GM12872 (cell line): ENCODE results near the gene NRN1.

Source experiments
- TF ChIP-seq, protein P1 (sequence below): IDR thresholded peaks from 3 replicates; pipeline ENCODE4 v1.5.1; 2011; ENCODE audit warnings: low read depth, mild to moderate bottlenecking, low read length, moderate library complexity; ENCODE audit not compliant: insufficient read depth

The NRN1 gene, protein sequence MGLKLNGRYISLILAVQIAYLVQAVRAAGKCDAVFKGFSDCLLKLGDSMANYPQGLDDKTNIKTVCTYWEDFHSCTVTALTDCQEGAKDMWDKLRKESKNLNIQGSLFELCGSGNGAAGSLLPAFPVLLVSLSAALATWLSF

DNA sequence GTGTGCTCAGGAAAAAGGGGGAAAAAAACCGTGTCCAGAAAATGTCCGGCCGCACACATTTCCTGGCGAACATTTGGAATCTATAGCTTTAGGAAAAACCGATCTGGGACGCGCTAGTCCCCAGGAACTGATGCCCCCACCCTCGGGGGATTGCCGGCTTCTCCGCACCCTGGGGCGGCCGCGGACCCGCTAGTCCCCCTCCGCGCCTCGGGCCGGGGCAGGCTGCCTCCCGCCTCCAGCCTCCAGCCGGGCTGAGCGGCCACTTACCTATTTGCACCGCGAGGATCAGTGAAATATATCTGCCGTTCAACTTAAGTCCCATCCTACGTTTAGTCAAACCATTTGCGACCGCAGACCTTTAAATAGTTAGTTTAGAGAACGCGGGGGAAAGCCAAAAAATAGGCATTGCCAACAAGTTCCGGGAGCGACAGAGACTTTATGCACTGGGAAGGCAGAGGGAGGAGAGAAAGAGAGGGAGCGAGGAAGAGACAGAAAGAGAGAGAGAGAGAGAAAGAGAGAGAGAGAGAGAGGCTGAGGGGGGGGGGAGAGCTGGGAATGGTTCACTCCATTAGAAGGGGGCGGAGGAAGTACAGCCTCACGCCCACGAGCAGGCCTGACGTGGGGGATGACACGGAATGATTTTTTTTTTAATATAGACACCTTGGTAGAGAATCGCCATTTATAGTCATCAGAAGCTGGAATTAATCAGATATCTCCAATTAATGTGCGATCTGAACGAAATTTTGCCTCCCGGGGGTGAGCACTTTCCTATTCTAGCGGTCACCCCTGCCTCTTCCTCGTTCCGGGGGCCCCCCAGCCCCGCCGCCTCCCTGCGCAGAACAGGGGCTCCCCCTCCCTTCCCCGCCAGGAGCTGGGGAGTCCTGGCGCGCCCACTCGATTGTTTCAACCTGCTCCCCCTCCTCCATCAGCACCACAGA is at the start of gene NRN1:
TSS of gene NRN1 (minus strand) at position 498 of the 938 bp plus-strand sequence. CDS start at position 322, 176 bp downstream.
- TF ChIP-seq, protein P1, sequence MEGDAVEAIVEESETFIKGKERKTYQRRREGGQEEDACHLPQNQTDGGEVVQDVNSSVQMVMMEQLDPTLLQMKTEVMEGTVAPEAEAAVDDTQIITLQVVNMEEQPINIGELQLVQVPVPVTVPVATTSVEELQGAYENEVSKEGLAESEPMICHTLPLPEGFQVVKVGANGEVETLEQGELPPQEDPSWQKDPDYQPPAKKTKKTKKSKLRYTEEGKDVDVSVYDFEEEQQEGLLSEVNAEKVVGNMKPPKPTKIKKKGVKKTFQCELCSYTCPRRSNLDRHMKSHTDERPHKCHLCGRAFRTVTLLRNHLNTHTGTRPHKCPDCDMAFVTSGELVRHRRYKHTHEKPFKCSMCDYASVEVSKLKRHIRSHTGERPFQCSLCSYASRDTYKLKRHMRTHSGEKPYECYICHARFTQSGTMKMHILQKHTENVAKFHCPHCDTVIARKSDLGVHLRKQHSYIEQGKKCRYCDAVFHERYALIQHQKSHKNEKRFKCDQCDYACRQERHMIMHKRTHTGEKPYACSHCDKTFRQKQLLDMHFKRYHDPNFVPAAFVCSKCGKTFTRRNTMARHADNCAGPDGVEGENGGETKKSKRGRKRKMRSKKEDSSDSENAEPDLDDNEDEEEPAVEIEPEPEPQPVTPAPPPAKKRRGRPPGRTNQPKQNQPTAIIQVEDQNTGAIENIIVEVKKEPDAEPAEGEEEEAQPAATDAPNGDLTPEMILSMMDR: no peak

DNA sequence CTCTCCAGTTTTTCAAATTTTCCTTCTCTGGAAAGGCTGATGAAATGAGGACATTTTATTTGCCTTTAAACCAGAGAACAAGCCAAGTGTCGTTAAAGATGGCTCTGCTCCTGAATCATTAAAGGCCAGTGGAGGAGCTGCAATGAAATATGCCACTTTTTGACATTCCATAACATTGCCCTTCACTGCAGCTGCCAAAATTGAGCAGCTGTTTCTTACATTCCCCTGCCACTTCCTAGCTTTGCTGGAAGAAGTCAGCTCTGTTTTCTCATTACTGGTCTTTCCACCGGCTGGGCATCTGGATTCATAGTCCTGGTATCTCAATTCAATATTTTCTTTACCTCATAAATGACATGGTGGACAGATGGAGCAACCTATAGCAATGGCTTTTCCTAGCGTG is 45.5 kb upstream of the NRN1 start:
- TF ChIP-seq, protein P1: no peak

DNA sequence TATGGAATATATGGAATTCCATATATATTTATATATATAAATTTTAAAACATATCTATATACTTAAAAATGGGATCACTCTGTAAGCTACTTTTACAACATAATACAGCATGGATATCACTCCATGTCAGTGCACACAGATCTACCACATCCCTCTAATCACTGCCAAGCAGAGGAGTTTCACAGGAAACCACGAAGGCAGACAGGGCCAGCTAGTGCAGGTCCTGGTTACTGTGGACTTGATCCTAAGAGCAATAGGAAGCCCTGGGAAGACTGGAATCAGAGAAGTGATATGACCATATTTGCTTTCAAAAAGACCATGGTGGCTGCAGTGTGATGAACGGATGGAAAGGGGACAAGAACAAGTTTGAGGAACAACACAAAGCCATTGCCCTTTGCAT is 40.0 kb upstream of the NRN1 start:
- TF ChIP-seq, protein P1: no peak

DNA sequence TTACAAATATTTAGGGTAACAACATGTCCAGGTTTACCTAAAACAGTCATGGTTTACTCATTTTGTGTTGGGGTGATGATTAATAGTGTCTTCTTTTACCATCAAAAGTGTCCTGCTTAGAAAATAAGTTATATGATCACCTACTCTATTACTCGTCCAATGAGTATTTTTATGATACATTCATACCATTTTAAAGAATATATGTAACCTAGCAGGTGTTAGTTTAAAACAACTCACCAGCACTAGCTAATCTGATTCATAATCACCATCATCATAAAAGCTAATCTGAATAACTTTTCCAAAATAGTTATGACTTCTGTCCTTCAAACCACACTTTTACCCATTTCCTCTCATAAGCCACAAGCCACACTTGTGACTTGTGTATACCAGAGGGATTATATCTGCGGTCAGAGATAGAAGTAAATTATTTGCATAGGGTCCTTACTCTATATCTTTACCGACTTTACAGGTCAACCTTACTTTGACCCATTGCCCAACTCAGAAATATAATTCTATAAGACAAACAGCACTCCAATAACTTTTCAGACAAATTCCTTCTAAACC is 33.3 kb upstream of the NRN1 start:
- TF ChIP-seq, protein P1: no peak

DNA sequence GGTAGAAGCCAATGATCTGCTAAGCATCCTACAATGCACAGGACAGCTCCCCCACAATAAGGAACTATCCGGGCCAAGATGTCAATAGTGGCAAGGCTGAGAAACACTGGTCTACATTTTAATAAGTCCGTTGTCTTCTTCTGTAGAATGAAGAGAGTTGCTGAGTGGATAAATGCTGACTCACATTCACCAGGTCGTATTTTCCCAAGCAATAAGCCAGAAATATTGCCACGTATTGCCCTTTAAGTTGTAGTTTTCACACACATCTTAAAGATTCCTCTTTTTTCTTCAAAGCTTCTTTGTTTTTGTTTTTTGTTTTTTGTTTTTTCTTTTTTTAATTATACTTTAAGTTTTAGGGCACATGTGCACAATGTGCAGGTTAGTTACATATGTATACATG is 30.5 kb upstream of the NRN1 start:
- TF ChIP-seq, protein P1: no peak

DNA sequence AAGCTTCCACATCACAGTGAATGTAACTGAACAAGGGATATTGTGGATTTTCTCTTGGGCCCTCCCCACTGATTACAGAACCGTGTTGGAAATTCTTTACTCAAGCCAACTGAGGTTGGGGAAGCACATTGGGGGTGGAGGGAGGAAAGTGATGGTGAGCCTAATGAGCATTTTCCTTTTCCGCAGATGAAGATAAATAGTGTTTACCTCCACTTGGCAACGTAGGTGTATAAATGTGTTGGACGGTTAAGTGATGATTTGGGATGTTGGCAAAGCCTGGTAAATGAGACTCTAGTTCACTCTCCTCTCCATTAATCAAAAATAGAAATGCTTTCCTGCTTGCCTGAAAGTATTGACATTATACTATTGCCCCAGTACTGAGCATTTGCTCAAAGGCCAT is 27.1 kb upstream of the NRN1 start:
- TF ChIP-seq, protein P1: no peak

DNA sequence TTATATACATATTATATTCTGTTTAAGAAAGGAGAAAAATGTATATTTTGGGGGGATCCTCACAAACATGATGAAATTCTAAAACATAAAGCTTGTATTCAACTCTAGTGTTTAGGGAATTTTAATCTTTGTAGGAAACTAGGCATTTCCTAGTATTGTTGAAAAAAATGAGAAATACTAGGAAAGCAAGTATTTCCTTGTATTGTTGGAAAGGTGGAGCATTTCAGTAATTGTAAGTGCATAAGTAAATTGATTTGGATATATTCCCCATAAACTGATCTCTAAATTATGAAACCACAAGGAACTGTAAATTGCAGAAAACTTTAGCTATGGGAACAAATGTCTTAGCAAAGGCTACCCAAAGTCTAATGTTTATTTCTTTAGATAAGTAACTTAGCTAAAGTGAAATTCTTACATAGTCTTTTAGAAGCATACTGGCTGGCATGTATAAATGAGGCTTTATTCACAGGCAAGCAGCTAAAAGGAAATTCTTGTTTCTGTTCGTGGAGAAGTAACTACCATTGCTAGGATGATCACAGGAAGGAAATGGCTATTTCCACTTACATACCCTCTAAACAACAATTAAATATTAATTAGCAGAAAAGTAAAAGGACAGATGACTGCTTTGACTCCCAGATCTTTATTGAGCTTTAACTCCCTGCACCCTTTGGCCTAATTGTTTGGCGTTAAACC is 19.9 kb upstream of the NRN1 start:
- TF ChIP-seq, protein P1: no peak
